SH-SY5Y (cell line): ENCODE results near the gene TMEM234.

Experiments used
- GATA2 ChIP-seq: IDR thresholded peaks from 2 replicates; pipeline ENCODE4 v1.6.1; 2011; ENCODE audit warnings: mild to moderate bottlenecking, low read depth, low read length
- GATA3 ChIP-seq: IDR thresholded peaks from 2 replicates; pipeline ENCODE4 v1.6.1; 2011; ENCODE audit warnings: low read depth, mild to moderate bottlenecking, low read length, moderate library complexity

GRCh38 chr1:32266921-32267591, 44.9 kb upstream of the TMEM234 start:
- TF ChIP-seq GATA2 (no peak), GATA3 (no peak)
